HEK293T (cell line): Measurements from ENCODE around the gene NAA10.

ENCODE experiments used
- CTCF ChIA-PET: fragments of 350-600 bp; formaldehyde crosslinking; extraction: SDS; loops from one replicate; lab custom pipeline; 2021; ENCODE audit warnings: antibody characterized with exemption, inconsistent platforms; lab: Yijun Ruan, JAX
- POLR2A ChIA-PET: fragments of 350-600 bp; formaldehyde crosslinking; extraction: SDS; loops from one replicate; lab custom pipeline; 2020; ENCODE audit warnings: antibody characterized with exemption, inconsistent platforms; lab: Yijun Ruan, JAX
- DNase-seq: peaks from one replicate; pipeline ENCODE4 v3.0.0; 2012; ENCODE audit warnings: mixed read lengths; ENCODE audit errors: extremely low spot score
- ARNT ChIP-seq: fragments of 450-650 bp; IDR thresholded peaks from 2 replicates; pipeline ENCODE4 v1.6.1; 2017; ENCODE audit warnings: mild to moderate bottlenecking
- BHLHE40 ChIP-seq: fragments of 450-650 bp; IDR thresholded peaks from 2 replicates; pipeline ENCODE4 v1.6.1; 2016; ENCODE audit warnings: mild to moderate bottlenecking, moderate library complexity, borderline replicate concordance
- CTBP1 ChIP-seq: fragments of 450-650 bp; IDR thresholded peaks from 2 replicates; pipeline ENCODE4 v1.6.1; 2016; ENCODE audit warnings: borderline replicate concordance
- ELF4 ChIP-seq: fragments of 450-650 bp; IDR thresholded peaks from 2 replicates; pipeline ENCODE4 v1.6.1; 2017; ENCODE audit warnings: antibody characterized with exemption
- FOXA1 ChIP-seq: fragments of 450-650 bp; IDR thresholded peaks from 2 replicates; pipeline ENCODE4 v1.6.1; 2016; ENCODE audit warnings: mild to moderate bottlenecking
- FOXK2 ChIP-seq: fragments of 450-650 bp; IDR thresholded peaks from 2 replicates; pipeline ENCODE4 v1.6.1; 2016; ENCODE audit warnings: mild to moderate bottlenecking
- FOXM1 ChIP-seq: fragments of 450-650 bp; IDR thresholded peaks from 2 replicates; pipeline ENCODE4 v1.6.1; 2017; ENCODE audit warnings: mild to moderate bottlenecking, borderline replicate concordance
- HDGF ChIP-seq: fragments of 450-650 bp; IDR thresholded peaks from 2 replicates; pipeline ENCODE4 v1.6.1; 2017; ENCODE audit warnings: antibody characterized with exemption, borderline replicate concordance
- L3MBTL2 ChIP-seq: fragments of 450-650 bp; conservative IDR thresholded peaks from 2 replicates; pipeline ENCODE4 v1.6.1; 2016; ENCODE audit warnings: mild to moderate bottlenecking
- LEF1 ChIP-seq: fragments of 450-650 bp; IDR thresholded peaks from 2 replicates; pipeline ENCODE4 v1.6.1; 2017; ENCODE audit warnings: mild to moderate bottlenecking, borderline replicate concordance
- NFRKB ChIP-seq: fragments of 450-650 bp; IDR thresholded peaks from 2 replicates; pipeline ENCODE4 v1.6.1; 2016; ENCODE audit warnings: mild to moderate bottlenecking, moderate library complexity
- SP1 ChIP-seq: fragments of 450-650 bp; IDR thresholded peaks from 2 replicates; pipeline ENCODE4 v1.6.1; 2017
- SUZ12 ChIP-seq: fragments of 450-650 bp; IDR thresholded peaks from 2 replicates; pipeline ENCODE4 v1.6.1; 2016; ENCODE audit warnings: mild to moderate bottlenecking
- TARDBP ChIP-seq: fragments of 450-650 bp; IDR thresholded peaks from 2 replicates; pipeline ENCODE4 v1.6.1; 2016
- ZNF384 ChIP-seq: fragments of 450-650 bp; IDR thresholded peaks from 2 replicates; pipeline ENCODE4 v1.6.1; 2016
- TF ChIP-seq, protein P1 (sequence below): fragments of 450-650 bp; IDR thresholded peaks from 2 replicates; pipeline ENCODE4 v1.6.1; 2016

The NAA10 gene

DNA sequence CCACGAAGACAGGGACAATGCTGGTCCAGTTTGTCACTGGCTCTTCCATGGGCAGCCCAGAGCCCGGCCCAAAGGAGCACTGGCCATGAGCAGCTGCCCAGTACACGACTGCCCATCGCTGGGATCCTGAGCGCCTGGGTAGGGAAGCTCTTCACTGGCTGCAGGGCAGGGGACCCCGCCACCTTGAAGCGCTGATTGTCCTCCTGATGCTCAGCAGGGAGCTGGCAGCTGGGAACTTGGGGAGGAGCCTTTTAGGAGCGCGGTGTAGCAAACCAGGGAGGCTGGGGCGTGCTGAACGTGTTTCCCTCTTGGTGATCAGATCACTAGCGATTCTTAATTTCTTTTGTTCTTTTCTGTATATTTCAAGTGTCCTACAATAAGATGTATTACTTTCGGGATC lies 50.7 kb downstream of the NAA10 start:
- POLR2A ChIA-PET = no interaction called here
- DNase-seq = no peak
- no peak for TF ChIP-seq HDGF
- TF ChIP-seq, protein P1, sequence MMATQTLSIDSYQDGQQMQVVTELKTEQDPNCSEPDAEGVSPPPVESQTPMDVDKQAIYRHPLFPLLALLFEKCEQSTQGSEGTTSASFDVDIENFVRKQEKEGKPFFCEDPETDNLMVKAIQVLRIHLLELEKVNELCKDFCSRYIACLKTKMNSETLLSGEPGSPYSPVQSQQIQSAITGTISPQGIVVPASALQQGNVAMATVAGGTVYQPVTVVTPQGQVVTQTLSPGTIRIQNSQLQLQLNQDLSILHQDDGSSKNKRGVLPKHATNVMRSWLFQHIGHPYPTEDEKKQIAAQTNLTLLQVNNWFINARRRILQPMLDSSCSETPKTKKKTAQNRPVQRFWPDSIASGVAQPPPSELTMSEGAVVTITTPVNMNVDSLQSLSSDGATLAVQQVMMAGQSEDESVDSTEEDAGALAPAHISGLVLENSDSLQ = no peak
- TF ChIP-seq FOXM1 = no peak
- no peak for TF ChIP-seq FOXK2
- no peak for TF ChIP-seq LEF1
- TF ChIP-seq SP1 = no peak
- TF ChIP-seq TARDBP = no peak
- no peak for TF ChIP-seq ELF4
- no peak for TF ChIP-seq FOXA1
- no peak for TF ChIP-seq NFRKB
- TF ChIP-seq SUZ12 = no peak
- TF ChIP-seq L3MBTL2 = no peak
- no peak for TF ChIP-seq ZNF384
- TF ChIP-seq ARNT = no peak
- TF ChIP-seq BHLHE40 = no peak
- no peak for TF ChIP-seq CTBP1
- CTCF ChIA-PET = interaction anchor here (1.9 kb wide), 1 partner anchor 63 kb away, joined by 4 read pairs; no protein-coding TSS in a partner anchor

DNA sequence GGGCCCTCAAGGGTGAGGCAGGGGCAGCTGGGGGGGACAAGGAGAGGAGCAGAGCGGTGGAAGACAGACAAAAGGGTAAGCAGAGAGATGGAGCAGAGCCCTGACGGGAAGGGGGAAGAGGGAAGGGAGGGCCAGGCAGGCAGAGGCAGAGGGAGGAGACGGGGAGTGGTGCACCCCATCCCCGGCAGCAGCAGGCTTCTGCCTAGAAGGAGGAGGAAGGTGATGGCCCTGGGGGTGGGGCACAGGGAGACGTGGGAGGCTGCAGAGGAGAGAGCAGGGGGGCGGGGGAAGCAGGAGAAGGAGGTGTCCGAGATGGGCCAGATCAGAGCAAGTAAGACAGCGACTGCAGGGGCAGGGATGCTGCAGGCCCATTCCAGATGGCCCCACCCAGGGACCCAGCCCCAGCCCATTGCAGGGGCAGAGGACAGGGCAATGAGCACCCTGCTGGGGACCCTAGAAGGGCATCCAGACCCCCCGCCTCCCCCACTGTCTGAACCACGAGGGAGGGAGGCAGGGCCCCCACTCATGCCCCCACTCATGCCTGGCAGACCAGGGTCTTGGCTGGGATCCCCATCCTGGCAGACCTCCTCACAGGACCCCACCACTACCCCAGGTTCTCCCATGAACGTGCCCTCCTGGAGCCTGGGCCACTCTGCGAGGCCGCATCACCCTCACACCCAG lies 51.5 kb downstream of the NAA10 start:
- CTCF ChIA-PET = no interaction called here
- DNase-seq = no peak
- TF ChIP-seq L3MBTL2 (no peak), ARNT (no peak), FOXM1 (no peak), SP1 (no peak), BHLHE40 (no peak), FOXK2 (no peak), ELF4 (no peak), TARDBP (no peak), NFRKB (no peak), HDGF (no peak), SUZ12 (no peak), FOXA1 (no peak), ZNF384 (no peak), CTBP1 (no peak), LEF1 (no peak)
- TF ChIP-seq, protein P1 = no peak
- POLR2A ChIA-PET = no interaction called here

DNA sequence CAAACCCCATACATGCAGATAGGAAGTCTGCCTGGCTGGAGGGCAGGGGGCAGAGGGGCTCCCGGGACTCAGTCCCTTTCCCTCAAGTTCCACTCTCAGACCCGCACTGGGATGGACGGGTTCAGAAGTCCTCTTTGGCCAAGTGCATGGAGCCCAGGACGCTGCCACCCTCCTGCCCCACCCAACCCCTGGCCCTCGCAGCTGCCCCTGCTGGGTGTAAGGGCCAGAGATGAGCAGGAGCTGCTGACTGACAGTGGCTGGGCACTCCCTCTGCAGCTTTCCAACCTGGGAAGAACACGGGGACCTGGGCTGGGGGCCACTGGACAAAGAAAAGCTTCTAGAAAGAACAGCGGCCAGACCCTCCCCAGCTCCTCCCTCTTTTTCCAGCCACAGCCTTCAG lies 52.3 kb downstream of the NAA10 start:
- no peak for DNase-seq
- TF ChIP-seq TARDBP (no peak), LEF1 (no peak), SUZ12 (no peak), FOXM1 (no peak), ELF4 (no peak), FOXK2 (no peak), HDGF (no peak), SP1 (no peak), BHLHE40 (no peak), CTBP1 (no peak), FOXA1 (no peak), ARNT (no peak), NFRKB (no peak), L3MBTL2 (no peak), ZNF384 (no peak)
- TF ChIP-seq, protein P1 = no peak
- CTCF ChIA-PET = no interaction called here
- POLR2A ChIA-PET = no interaction called here

DNA sequence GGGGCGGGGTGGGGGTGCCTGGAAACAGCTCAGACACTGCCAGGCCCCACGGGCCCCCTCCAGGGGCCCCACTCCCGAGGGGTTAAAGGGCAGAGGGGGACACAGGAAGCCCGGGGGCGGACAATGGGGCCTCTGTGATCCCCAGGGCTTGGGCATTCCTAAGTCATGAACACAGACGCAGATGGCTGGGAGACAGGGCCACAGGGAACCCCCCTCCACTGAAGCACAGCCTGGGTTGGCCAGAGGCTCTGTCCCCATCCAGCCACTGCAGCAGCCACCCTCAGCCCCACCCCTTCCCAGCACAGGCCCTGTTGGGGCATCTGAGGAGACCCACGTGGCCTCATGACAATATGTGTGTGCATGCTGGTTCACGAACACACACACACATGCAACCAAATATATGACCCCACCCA lies 52.7 kb downstream of the NAA10 start:
- ChIA-PET CTCF (no interaction called here), POLR2A (no interaction called here)
- DNase-seq = no peak
- TF ChIP-seq FOXA1 = no peak
- TF ChIP-seq SUZ12 = no peak
- TF ChIP-seq FOXM1 = no peak
- TF ChIP-seq, protein P1 = no peak
- TF ChIP-seq NFRKB = no peak
- TF ChIP-seq TARDBP = no peak
- no peak for TF ChIP-seq FOXK2
- TF ChIP-seq ARNT = no peak
- no peak for TF ChIP-seq BHLHE40
- TF ChIP-seq ELF4 = no peak
- TF ChIP-seq LEF1 = no peak
- TF ChIP-seq ZNF384 = no peak
- no peak for TF ChIP-seq CTBP1
- TF ChIP-seq HDGF = no peak
- no peak for TF ChIP-seq SP1
- TF ChIP-seq L3MBTL2 = no peak

DNA sequence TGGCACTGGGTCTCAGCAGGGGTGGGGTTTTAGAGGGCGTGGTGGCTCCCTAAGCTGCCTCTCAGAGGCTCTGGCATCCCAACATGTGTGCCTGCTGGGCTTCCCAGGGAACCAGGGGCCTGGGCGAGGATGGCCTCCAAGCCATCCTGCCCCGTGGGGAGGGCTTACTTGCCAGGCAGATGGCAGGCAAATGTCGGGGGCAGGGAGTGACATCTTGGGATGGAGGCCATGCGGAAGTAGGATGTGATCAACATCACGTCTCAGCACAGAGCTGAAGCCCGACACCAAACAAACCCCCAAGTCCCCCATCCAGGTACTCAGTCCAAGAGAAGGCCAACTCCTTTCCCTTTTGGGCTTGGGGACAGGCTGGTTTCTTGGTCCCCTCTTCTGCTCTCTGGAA lies 53.6 kb downstream of the NAA10 start:
- DNase-seq = no peak
- POLR2A ChIA-PET = no interaction called here
- CTCF ChIA-PET = no interaction called here
- TF ChIP-seq CTBP1 = no peak
- TF ChIP-seq FOXK2 = no peak
- no peak for TF ChIP-seq FOXM1
- no peak for TF ChIP-seq L3MBTL2
- TF ChIP-seq FOXA1 = no peak
- no peak for TF ChIP-seq NFRKB
- no peak for TF ChIP-seq LEF1
- no peak for TF ChIP-seq ZNF384
- TF ChIP-seq TARDBP = no peak
- no peak for TF ChIP-seq SP1
- TF ChIP-seq HDGF = no peak
- TF ChIP-seq ARNT = no peak
- TF ChIP-seq ELF4 = no peak
- TF ChIP-seq, protein P1 = no peak
- no peak for TF ChIP-seq BHLHE40
